Measurements from ENCODE around the gene RAB9A.

DNA sequence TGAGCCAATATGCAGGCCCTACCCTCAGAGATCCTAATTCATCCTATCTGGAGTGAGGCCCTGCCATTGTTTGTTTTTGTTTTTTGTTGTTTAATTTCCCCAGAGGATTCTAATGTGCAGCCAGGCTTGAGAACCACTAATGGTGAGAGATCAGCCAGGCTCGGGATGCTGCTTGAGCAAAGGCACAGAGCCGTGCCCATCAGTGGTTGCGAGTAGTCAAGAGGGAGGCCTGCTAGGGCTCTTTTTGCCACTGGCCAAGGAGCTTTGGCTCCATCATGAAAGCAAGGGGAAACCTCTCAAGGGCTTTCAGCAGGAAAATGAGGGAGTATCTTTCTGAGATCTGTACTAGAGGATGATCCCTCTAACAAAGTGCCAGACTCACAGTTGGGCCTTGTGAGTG lies 33.3 kb upstream of the RAB9A start:
- no peak for TF ChIP-seq CTCF (conservative IDR thresholded peaks at IDR 0.05)
- no peak for TF ChIP-seq ZFX (IDR thresholded peaks at IDR 0.05)
